Cardiac muscle cell (in vitro differentiated cells and primary cell): ENCODE results near the gene GALNT2. TPM values are rescaled to one million over a fixed set of nuclear protein-coding genes. Genes with fewer than 3 reads are reported as not detected.

Experiments
- DNase-seq, 2 donors: peaks; one replicate each; pipeline versions ENCODE4 v3.0.0 to v3.0.0-alpha.2; 2010 to 2017; ENCODE audit warnings: low read depth in 1 of 2, low spot score in 1 of 2
- H3K27ac ChIP-seq: fragments of 200-600 bp; sonication (generic); 2 replicates; pipeline ENCODE4 v1.5.1; 2016
- H3K27me3 ChIP-seq: fragments of 200-600 bp; sonication (generic); 2 replicates; pipeline ENCODE4 v1.6.0; 2016; ENCODE audit warnings: control low read depth
- H3K36me3 ChIP-seq: fragments of 200-600 bp; sonication (generic); 2 replicates; pipeline ENCODE4 v1.5.1; 2016; ENCODE audit warnings: control low read depth
- H3K4me1 ChIP-seq: fragments of 200-600 bp; sonication (generic); 2 replicates; pipeline ENCODE4 v1.8.1; 2017; ENCODE audit warnings: low read depth, mild to moderate bottlenecking, mixed run types
- H3K4me3 ChIP-seq: fragments of 200-600 bp; sonication (generic); 2 replicates; pipeline ENCODE4 v1.5.1; 2016; ENCODE audit warnings: mild to moderate bottlenecking
- H3K9me3 ChIP-seq: fragments of 200-600 bp; sonication (generic); 2 replicates; pipeline ENCODE4 v1.5.1; 2017; ENCODE audit warnings: low read depth, mild to moderate bottlenecking, control low read depth
- CTCF ChIP-seq: IDR thresholded peaks from 2 replicates; pipeline ENCODE4 v1.5.1; 2012; ENCODE audit warnings: low read depth, mild to moderate bottlenecking, low read length
- polyA plus RNA-seq: library from polyadenylated mRNA; unstranded; fragments of >200 nt; fragmentation: Nextera tagmentation; extraction: Ambion mirVana; gene quantifications from 2 replicates; pipeline ENCODE4 v1.2.1, GENCODE V29; 2016
- total RNA-seq: library from RNA; depleted of rRNA; stranded (reverse); fragments of >200 nt; gene quantifications from 2 replicates; pipeline ENCODE4 v1.2.3, GENCODE V29; 2016

The GALNT2 gene
- total and polyA plus RNA-seq, 2 experiments from 2014 or later, result 71.4 to 92.1 TPM

GRCh38 chr1:230250666-230251065, 183.6 kb downstream of the GALNT2 start:
- Histone ChIP-seq H3K4me1 (peaks cover 22% of the 10 kb centered on the region), H3K27ac (no peak overlapping the region), H3K4me3 (no peak overlapping the region), H3K9me3 (no peaks in the 10 kb centered on the region), H3K36me3 (peaks cover 3% of the 10 kb centered on the region), H3K27me3 (no peaks in the 10 kb centered on the region)
- no peak for TF ChIP-seq CTCF
- no peak for DNase-seq

DNA sequence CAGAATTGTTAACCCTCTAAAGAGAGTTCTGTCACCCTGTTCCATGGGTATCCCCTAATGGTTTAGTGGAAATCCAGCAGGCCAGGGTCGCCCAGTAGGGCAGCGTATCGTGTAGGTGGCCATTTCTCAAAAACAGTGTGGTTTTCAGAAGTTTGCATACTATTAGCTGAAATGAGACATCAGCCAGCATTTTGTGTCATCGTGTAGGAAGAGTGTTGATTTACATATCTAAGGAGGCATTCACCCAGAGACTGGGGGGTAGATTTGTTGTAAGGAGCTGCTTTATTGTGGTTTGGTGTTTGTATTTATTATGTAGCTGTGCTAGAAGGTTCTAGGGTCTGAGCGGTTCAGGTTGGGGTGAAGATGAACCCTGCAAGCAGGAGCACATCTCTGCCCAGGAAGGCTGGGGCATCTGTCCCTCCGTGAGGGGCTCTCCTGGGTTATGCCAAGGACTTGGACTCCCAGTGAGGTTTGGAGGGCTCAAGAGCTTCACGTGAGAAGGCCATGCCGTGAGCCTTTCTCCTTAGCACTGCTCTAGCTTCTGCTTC, 184.7 kb downstream of the GALNT2 start:
- no peak for DNase-seq
- H3K9me3 ChIP-seq, result no peaks in the 10 kb centered on the region
- no peak overlapping the region for H3K4me3 ChIP-seq
- no peak for TF ChIP-seq CTCF
- peaks cover 3% of the 10 kb centered on the region for H3K36me3 ChIP-seq
- no peak overlapping the region for H3K27ac ChIP-seq
- H3K4me1 ChIP-seq, result peaks cover 26% of the 10 kb centered on the region
- no peaks in the 10 kb centered on the region for H3K27me3 ChIP-seq

GRCh38 chr1:230253150-230253549, 186.1 kb downstream of the GALNT2 start:
- peaks cover 3% of the 10 kb centered on the region for H3K36me3 ChIP-seq

DNA sequence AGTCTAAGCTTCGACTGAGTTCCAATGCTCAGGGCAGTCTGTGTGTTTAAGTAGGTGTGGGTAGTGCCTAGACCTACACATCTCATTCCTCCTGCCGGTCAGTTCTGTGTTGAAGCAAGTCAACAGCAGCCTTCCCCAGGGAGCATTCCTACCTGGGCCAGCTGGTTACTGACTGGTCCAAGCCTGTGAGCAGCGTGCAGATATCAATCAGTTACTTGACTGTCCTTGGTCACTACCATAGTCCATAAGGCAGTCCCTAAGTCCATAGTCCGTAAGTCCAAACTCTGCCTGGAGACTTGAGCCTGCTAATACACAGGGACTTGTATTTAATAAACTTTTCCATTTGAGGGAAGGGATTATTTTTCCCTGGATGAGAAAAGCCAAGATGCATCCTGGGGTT, 187.2 kb downstream of the GALNT2 start:
- no peak for DNase-seq

More at GRCh38 chr1:230253150-230253549, 186.1 kb downstream of the GALNT2 start:
- no peak for DNase-seq
- no peaks in the 10 kb centered on the region for H3K27me3 ChIP-seq
- H3K27ac ChIP-seq, result no peak overlapping the region
- H3K4me1 ChIP-seq, result peaks cover 18% of the 10 kb centered on the region
- H3K9me3 ChIP-seq, result no peaks in the 10 kb centered on the region
- no peak overlapping the region for H3K4me3 ChIP-seq
- TF ChIP-seq CTCF, result no peak

DNA sequence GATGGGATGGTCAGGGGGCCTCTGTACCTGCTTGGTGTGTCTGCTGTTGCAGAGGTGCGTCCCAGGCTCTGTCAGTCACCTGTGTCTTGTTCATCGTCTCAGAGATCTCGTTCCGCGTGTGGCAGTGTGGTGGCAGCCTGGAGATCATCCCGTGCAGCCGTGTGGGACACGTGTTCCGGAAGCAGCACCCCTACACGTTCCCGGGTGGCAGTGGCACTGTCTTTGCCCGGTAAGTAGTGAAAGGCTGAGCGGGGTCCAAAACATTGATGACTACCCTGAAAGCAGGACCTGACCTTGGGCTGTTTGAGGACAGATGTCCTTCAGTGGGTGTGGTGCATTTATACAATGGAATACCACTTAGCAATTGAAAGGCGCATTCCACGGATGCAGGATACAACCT, 188.1 kb downstream of the GALNT2 start:
- Histone ChIP-seq H3K4me1 (peaks cover 16% of the 10 kb centered on the region), H3K27ac (no peak overlapping the region)

More for the DNA sequence above, 187.2 kb downstream of the GALNT2 start:
- Histone ChIP-seq H3K36me3 (peaks cover 3% of the 10 kb centered on the region), H3K4me3 (no peak overlapping the region), H3K27me3 (no peaks in the 10 kb centered on the region), H3K27ac (no peak overlapping the region), H3K4me1 (peaks cover 18% of the 10 kb centered on the region), H3K9me3 (no peaks in the 10 kb centered on the region)
- TF ChIP-seq CTCF, result no peak

More for the DNA sequence above, 188.1 kb downstream of the GALNT2 start:
- no peak for DNase-seq
- Histone ChIP-seq H3K4me3 (no peak overlapping the region), H3K27me3 (no peaks in the 10 kb centered on the region), H3K9me3 (no peaks in the 10 kb centered on the region), H3K36me3 (peaks cover 3% of the 10 kb centered on the region)
- TF ChIP-seq CTCF, result no peak
